Smooth muscle cell (in vitro differentiated cells): ENCODE data around the gene BRSK2. TPM values are rescaled to one million over a fixed set of nuclear protein-coding genes. Genes with fewer than 3 reads are reported as not detected.

Experiments used
- DNase-seq: peaks from one replicate; lab custom pipeline; 2025; ENCODE audit not compliant: unreplicated experiment; lab: John Stamatoyannopoulos, UW
- H2AFZ ChIP-seq: fragments of 200-600 bp; sonication (generic); 2 replicates; pipeline ENCODE4 v1.6.0; 2016; ENCODE audit warnings: antibody characterized with exemption, low read depth, mild to moderate bottlenecking
- H3F3A ChIP-seq: fragments of 200-600 bp; sonication (generic); 2 replicates; pipeline ENCODE4 v1.6.0; 2017; ENCODE audit warnings: antibody characterized with exemption, low read depth
- H3K27ac ChIP-seq: fragments of 200-600 bp; sonication (generic); 2 replicates; pipeline ENCODE4 v1.5.1; 2016; ENCODE audit warnings: low read depth, mild to moderate bottlenecking
- H3K27me3 ChIP-seq: fragments of 200-600 bp; sonication (generic); 2 replicates; pipeline ENCODE4 v1.6.1; 2016; ENCODE audit warnings: low read depth, mild to moderate bottlenecking
- H3K36me3 ChIP-seq: fragments of 200-600 bp; sonication (generic); 2 replicates; pipeline ENCODE4 v1.5.1; 2016; ENCODE audit warnings: low read depth
- H3K4me1 ChIP-seq: fragments of 200-600 bp; sonication (generic); 2 replicates; pipeline ENCODE4 v1.5.1; 2016; ENCODE audit warnings: low read depth
- H3K4me2 ChIP-seq: fragments of 200-600 bp; sonication (generic); 2 replicates; pipeline ENCODE4 v1.6.0; 2016; ENCODE audit warnings: mild to moderate bottlenecking
- H3K4me3 ChIP-seq: fragments of 200-600 bp; sonication (generic); 2 replicates; pipeline ENCODE4 v1.5.1; 2016; ENCODE audit warnings: mild to moderate bottlenecking
- H3K79me2 ChIP-seq: fragments of 200-600 bp; sonication (generic); 2 replicates; pipeline ENCODE4 v1.6.0; 2016; ENCODE audit warnings: low read depth, mild to moderate bottlenecking
- H3K9ac ChIP-seq: fragments of 200-600 bp; sonication (generic); 2 replicates; pipeline ENCODE4 v1.6.0; 2016; ENCODE audit warnings: low read depth
- H3K9me3 ChIP-seq: fragments of 200-600 bp; sonication (generic); replicated peaks from 2 replicates; pipeline ENCODE4 v1.5.1; 2016; ENCODE audit warnings: low read depth
- H4K20me1 ChIP-seq: fragments of 200-600 bp; sonication (generic); 2 replicates; pipeline ENCODE4 v1.6.0; 2016; ENCODE audit warnings: low read depth
- CTCF ChIP-seq: fragments of 200-600 bp; sonication (generic); IDR thresholded peaks from 2 replicates; pipeline ENCODE4 v1.5.1; 2017; ENCODE audit warnings: borderline replicate concordance, mild to moderate bottlenecking, antibody characterized with exemption; ENCODE audit not compliant: insufficient read depth, poor library complexity, severe bottlenecking
- WGBS: methylation state at CpG from one replicate; pipeline ENCODE4 v1.1.7; 2016; ENCODE audit warnings: low lambda C conversion rate; 5-methylcytosine and 5-hydroxymethylcytosine counted together
- polyA plus RNA-seq: library from polyadenylated mRNA; unstranded; fragments of >200 nt; fragmentation: Nextera tagmentation; extraction: Ambion mirVana; gene quantifications from 2 replicates; pipeline ENCODE4 v1.2.1, GENCODE V29; 2016
- total RNA-seq: library from RNA; depleted of rRNA; stranded (reverse); fragments of >200 nt; gene quantifications from 2 replicates; pipeline ENCODE4 v1.2.3, GENCODE V29; 2014

The BRSK2 gene
- total and polyA plus RNA-seq, 2 experiments from 2014 or later, result 1.5 to 5.2 TPM

DNA sequence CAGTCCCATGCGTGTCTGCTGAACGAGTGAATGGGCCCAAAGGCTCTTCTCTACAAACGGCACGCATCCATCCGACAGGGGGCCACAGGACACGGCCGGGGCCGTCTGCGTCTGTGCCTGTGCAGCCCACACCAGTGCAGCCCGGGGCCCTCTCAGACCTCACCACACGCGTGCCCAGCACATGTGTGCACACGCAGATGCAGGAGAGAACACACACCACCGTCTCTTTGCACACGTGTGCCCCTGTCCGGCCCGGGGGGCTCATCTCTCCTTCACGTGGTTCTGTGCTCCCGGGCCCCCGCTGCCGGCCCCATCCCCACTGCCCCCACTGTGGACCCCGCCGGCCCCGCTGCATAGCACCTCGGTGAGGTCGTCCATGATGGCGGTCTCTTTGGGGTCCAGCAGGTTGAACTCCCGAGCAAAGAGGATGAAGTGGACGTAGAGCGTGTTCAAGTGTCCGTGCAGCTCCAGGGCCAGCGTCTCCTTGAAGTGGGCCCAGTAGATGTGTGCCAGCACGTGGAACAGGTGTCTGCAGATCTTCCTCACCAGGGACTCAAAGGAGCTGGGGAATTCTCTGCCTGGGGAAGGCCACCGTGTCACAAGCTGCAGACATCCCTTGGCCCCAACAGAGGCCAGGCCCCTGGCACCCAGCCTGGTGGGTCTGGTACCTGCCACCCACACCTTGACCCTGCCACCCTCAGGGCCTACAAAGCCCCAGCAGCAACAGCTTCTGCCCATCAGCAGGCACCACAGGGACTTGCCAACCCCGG, 80.4 kb downstream of the BRSK2 start:
- no peak overlapping the region for H2AFZ ChIP-seq
- no peaks in the 10 kb centered on the region for H3K36me3 ChIP-seq
- TF ChIP-seq CTCF, result no peak
- H3F3A ChIP-seq, result no peaks in the 10 kb centered on the region
- DNase-seq, result no peak
- H3K79me2 ChIP-seq, result no peaks in the 10 kb centered on the region
- H3K27ac ChIP-seq, result no peak overlapping the region
- WGBS, result 96% methylated on average over 21 of the region's 35 CpGs
- H3K9me3 ChIP-seq, result no peaks in the 10 kb centered on the region
- H3K4me1 ChIP-seq, result no peaks in the 10 kb centered on the region
- H3K27me3 ChIP-seq, result no peaks in the 10 kb centered on the region
- no peaks in the 10 kb centered on the region for H4K20me1 ChIP-seq
- H3K4me2 ChIP-seq, result no peak overlapping the region
- H3K9ac ChIP-seq, result no peak overlapping the region
- no peak overlapping the region for H3K4me3 ChIP-seq

DNA sequence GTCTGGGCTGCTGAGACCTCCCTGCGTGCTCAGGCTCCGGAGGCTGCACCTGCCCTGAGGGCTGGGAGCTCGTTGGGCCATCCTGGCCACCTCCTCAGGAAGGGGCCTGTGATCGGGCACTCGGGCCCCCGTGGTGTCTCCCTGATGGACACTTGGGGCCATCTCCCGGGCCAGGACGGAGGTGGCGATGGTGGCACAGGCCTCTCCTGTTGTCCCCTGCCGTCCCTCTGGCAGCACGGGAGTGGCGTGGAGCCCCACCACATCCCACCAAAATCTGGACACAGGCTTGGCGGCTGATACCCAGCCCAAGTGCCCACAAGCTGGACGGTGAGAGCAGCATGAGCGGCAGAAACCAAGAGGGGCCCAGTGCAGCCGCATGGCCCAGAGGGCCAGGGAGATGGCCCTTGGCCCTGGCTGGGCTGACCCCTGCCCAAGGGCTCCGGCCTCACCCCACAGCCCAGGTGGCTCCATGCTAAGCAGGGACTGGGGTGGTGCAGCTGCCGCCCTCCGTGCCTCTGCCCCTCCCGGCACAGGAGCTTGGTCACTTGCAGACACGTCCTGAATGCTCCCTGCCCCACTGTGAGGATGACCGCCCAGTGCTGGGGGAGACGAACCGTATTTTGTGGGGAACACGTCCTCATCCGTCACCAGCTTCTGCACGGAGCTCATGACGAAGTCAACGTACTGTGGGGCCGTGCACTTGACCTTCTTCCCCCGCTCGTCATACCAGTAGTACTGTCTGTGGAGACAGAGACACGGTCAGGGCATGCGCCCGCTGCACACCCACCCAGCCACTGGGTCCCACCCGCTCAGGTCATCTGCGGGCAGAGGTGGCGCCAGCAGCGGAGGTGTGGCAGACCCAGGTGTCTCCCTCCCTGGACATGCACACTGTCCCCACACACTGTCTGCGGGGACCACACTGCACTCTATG, 81.2 kb downstream of the BRSK2 start:
- Histone ChIP-seq H4K20me1 (no peaks in the 10 kb centered on the region), H3K36me3 (no peaks in the 10 kb centered on the region), H3K27ac (no peak overlapping the region), H3K4me1 (no peaks in the 10 kb centered on the region), H3K4me2 (no peak overlapping the region), H3K4me3 (no peak overlapping the region), H3K9me3 (no peaks in the 10 kb centered on the region), H3K9ac (no peak overlapping the region), H3F3A (no peaks in the 10 kb centered on the region), H2AFZ (no peak overlapping the region), H3K79me2 (no peaks in the 10 kb centered on the region), H3K27me3 (no peaks in the 10 kb centered on the region)
- TF ChIP-seq CTCF, result no peak
- no peak for DNase-seq
- 99% methylated on average over 40 of the region's 40 CpGs for WGBS

GRCh38 chr11:1471736-1472135, 82.0 kb downstream of the BRSK2 start:
- no peak for DNase-seq
- no peak overlapping the region for H3K4me3 ChIP-seq
- 94% methylated on average over 9 of the region's 9 CpGs for WGBS

More at GRCh38 chr11:1471736-1472135, 82.0 kb downstream of the BRSK2 start:
- TF ChIP-seq CTCF, result no peak
- no peaks in the 10 kb centered on the region for H3K79me2 ChIP-seq
- H3K27ac ChIP-seq, result no peak overlapping the region
- H3K36me3 ChIP-seq, result no peaks in the 10 kb centered on the region
- H4K20me1 ChIP-seq, result no peaks in the 10 kb centered on the region
- no peak overlapping the region for H3K9ac ChIP-seq
- H3K27me3 ChIP-seq, result no peaks in the 10 kb centered on the region
- H3K4me1 ChIP-seq, result no peaks in the 10 kb centered on the region
- H3K4me2 ChIP-seq, result no peak overlapping the region
- H3F3A ChIP-seq, result no peaks in the 10 kb centered on the region
- no peak overlapping the region for H2AFZ ChIP-seq
- no peaks in the 10 kb centered on the region for H3K9me3 ChIP-seq
